Spinal cord (tissue), 10 donors: ENCODE data around the gene STIMATE. TPM values are rescaled to one million over a fixed set of nuclear protein-coding genes. Genes with fewer than 3 reads are reported as not detected.

Experiments
- DNase-seq, 6 donors: peaks; one replicate each; pipeline versions ENCODE4 v3.0.0 to v3.0.0-alpha.2; 2013 to 2015; ENCODE audit warnings: low spot score in 6 of 6, low read depth in 4 of 6
- H3K27ac ChIP-seq: one replicate; pipeline ENCODE4 v1.5.1; 2013; ENCODE audit warnings: low read depth, low read length, control low read depth
- H3K27me3 ChIP-seq: one replicate; pipeline ENCODE4 v1.6.1; 2013; ENCODE audit warnings: low read length; ENCODE audit not compliant: control insufficient read depth, insufficient read depth
- H3K36me3 ChIP-seq: one replicate; pipeline ENCODE4 v1.6.1; 2013; ENCODE audit warnings: low read length; ENCODE audit not compliant: control insufficient read depth, insufficient read depth
- H3K4me1 ChIP-seq: one replicate; pipeline ENCODE4 v1.6.1; 2013; ENCODE audit warnings: low read length; ENCODE audit not compliant: control insufficient read depth, insufficient read depth
- H3K4me3 ChIP-seq: one replicate; pipeline ENCODE4 v1.5.1; 2013; ENCODE audit warnings: low read depth, low read length, control low read depth
- H3K9me3 ChIP-seq: one replicate; pipeline ENCODE4 v1.6.1; 2013; ENCODE audit warnings: low read length; ENCODE audit not compliant: control insufficient read depth, insufficient read depth
- WGBS: methylation state at CpG from one replicate; pipeline ENCODE4 v1.1.5; 2013; ENCODE audit warnings: missing lambda C conversion rate; ENCODE audit not compliant: insufficient coverage; 5-methylcytosine and 5-hydroxymethylcytosine counted together
- polyA plus RNA-seq, 2 donors: library from polyadenylated mRNA; unstranded; fragments of 120-200 nt; gene quantifications; one replicate each; pipeline ENCODE4 v1.2.1, GENCODE V29; 2013; ENCODE audit not compliant: insufficient read length in 2 of 2
- total RNA-seq, 2 donors: library from RNA; depleted of rRNA in 1 of 2; stranded (reverse); fragments of 120-200 nt in 1 of 2; fragments of >200 nt in 1 of 2; gene quantifications; one replicate each; pipeline versions ENCODE4 v1.2.3 to v1.2.4, GENCODE V29; 2013 to 2014
- donor health status: healthy.

The STIMATE gene
- total and polyA plus RNA-seq, 4 donors: 16.3 to 65.6 (median 22.2) TPM

DNA sequence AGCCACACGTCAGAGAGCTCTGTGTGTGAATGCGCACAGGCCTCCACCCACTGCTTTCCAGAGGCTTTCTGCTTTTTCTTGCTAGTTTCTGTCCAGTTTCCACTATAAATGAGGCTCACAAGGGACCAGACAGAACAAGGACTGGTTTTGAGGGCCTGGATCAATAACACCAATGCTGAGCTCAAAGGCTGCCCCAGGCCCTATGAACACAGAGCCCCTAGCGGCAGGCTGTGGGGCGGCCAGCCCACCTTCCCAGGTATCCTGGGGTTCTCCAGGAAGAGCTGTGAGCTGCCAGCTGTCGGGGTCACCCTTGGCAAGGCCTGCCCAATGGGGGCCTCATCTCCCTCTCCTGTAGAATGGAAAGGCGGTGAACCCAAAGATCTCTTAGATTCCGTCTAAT, 104.9 kb downstream of the STIMATE start:
- Histone ChIP-seq H3K27ac (no peak overlapping the region), H3K27me3 (no peaks in the 10 kb centered on the region), H3K4me3 (no peak overlapping the region), H3K9me3 (no peaks in the 10 kb centered on the region), H3K36me3 (no peaks in the 10 kb centered on the region), H3K4me1 (peaks cover 7% of the 10 kb centered on the region)
- 70% methylated on average over 6 of the region's 7 CpGs for WGBS
- no peak for DNase-seq

DNA sequence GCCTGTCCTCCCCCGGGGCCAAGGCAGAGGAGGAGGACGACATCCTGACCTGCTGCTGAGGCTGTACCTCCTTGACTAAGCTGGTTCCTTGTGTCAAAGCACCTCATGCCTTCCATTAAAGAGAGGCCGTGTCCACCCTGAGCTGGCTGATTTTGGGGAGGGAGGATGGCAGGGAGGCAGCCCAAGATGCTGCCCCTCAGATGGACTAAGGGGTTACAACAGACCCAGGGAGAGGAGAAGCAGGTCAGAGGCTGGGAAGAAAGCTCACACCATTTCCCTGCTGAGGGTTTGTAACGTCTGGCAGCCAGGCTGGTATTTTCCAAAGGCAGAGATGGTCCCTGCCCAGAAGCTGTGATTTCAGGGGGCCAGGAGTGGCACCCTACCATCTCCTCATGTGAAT, 105.4 kb downstream of the STIMATE start:
- Histone ChIP-seq H3K27me3 (no peaks in the 10 kb centered on the region), H3K9me3 (no peaks in the 10 kb centered on the region), H3K4me3 (no peak overlapping the region), H3K36me3 (no peaks in the 10 kb centered on the region), H3K27ac (no peak overlapping the region), H3K4me1 (peaks cover 7% of the 10 kb centered on the region)
- 87% methylated on average over 3 of the region's 4 CpGs for WGBS
- DNase-seq: no peak

DNA sequence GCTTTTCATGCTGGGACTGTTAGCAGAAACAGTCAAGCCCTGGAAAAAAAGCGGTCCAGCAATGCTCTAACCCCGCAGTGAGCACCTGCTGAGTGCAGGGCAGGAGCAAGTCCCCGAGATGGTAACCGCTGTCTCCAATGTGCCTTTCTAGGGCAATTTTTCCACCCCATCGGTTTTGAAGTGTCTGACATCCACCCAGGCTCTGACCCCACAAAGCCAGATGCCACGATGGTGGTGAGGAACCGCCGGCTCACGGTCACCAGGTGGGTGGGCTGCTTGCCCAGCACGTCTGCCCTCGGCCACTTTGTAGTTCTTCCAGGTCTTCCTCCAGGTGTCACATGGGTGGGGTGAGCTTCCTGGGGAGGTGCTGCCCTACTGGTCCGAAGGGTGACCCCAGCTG, 106.0 kb downstream of the STIMATE start:
- Histone ChIP-seq H3K36me3 (no peaks in the 10 kb centered on the region), H3K27me3 (no peaks in the 10 kb centered on the region), H3K4me3 (no peak overlapping the region), H3K4me1 (peaks cover 7% of the 10 kb centered on the region), H3K27ac (no peak overlapping the region), H3K9me3 (no peaks in the 10 kb centered on the region)
- no peak for DNase-seq
- WGBS: 54% methylated on average over 12 of the region's 12 CpGs

DNA sequence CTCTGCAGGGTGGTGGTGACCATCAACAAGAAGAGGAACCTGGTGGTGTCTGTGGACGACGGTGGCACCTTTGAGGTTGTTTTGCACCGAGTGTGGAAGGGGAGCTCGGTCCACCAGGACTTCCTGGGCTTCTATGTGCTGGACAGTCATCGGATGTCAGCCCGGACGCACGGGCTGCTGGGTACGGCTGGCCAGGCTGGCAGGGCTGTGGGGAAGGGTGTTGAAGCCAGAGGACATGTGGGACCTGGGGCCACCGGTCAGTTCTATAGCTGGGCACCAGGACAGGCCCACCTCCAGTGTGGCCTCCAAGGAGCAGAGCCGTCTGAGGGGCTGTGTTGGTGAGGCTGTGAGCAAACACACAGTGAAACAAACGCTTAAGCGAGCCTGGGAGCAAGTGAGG, 106.6 kb downstream of the STIMATE start:
- Histone ChIP-seq H3K36me3 (no peaks in the 10 kb centered on the region), H3K9me3 (no peaks in the 10 kb centered on the region), H3K4me1 (peaks cover 7% of the 10 kb centered on the region), H3K4me3 (no peak overlapping the region), H3K27me3 (no peaks in the 10 kb centered on the region), H3K27ac (no peak overlapping the region)
- WGBS: 93% methylated on average over 13 of the region's 13 CpGs
- DNase-seq: no peak

DNA sequence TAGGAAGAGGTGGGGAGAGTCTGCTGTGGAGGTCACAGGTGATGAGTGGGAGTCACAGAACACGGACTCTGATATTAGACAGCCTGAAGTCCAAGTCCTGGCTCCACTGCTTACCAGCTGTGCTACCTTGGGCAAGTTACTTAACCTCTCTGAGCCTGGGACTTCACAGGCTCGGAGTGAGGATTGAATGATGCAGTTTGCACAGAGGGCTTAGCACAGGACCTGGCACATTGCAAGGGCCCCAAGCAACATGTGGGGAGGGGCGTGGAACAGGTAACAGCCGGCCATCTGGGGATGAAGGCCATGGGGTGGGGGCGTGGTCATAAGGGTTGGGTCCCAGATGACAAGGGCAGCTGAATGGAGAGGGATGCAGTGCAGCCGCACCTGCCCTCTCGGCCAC, 107.0 kb downstream of the STIMATE start:
- Histone ChIP-seq H3K27ac (no peak overlapping the region), H3K36me3 (no peaks in the 10 kb centered on the region), H3K9me3 (no peaks in the 10 kb centered on the region), H3K4me3 (no peak overlapping the region), H3K4me1 (peaks cover 7% of the 10 kb centered on the region), H3K27me3 (no peaks in the 10 kb centered on the region)
- 84% methylated on average over 7 of the region's 7 CpGs for whole genome bisulfite sequencing
- DNase-seq: no peak

DNA sequence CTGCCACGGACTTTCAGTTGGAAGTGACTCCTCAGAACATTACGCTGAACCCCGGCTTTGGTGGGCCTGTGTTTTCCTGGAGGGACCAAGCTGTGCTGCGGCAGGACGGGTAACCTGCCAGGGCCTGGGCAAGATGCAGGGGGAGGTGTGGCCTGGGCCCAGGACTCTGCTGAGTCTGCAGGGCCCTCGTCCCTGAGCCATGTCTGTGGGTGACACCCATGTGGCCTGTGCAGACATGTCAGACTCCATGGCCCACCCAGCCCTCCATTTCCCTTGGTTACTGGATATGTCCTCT, 107.7 kb downstream of the STIMATE start:
- WGBS: 85% methylated on average over 6 of the region's 6 CpGs
- Histone ChIP-seq H3K27ac (no peak overlapping the region), H3K4me1 (peaks cover 7% of the 10 kb centered on the region), H3K27me3 (no peaks in the 10 kb centered on the region), H3K4me3 (no peak overlapping the region), H3K36me3 (no peaks in the 10 kb centered on the region), H3K9me3 (no peaks in the 10 kb centered on the region)
- DNase-seq: no peak

DNA sequence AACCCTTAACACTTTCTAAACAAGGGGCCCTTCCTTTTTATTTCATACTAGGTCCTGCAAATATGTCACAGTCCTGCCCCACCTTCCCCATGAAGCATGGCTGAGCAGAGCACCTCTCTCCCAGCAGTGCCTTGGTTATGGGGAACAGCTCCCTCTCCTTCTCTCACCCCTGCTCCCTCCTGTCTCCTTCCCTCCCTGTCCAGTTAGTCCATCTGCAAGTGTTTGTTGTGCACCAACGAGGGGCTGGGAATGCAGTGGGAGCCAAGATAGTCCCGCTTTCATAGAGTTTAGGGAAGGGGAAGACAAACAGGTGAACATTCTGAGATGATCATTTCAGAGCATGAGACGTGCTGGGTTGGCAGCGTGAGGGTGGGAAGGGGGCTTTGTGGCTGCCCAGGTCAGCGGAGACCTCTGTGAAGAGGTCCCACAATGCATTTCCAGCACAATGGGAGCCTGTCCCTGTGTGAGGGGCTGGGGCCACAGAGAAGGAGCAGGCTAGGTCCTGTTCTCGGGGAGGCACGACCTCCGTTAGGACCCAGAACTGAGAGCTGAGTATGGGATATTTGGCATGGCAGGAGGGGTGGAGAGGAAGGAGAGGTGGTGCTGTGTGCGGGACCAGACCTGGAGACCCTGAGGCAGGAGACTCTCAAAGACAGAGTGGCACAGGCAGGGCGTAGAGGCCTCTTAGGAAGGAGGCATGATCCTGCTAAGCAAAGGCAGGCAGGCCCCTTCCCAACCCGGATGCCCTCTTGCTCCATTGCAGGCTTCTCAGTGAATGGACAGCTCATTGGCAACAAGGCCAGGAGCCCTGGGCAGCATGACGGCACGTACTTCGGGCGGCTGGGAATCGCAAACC, 108.2 kb downstream of the STIMATE start:
- 82% methylated on average over 16 of the region's 16 CpGs for WGBS
- DNase-seq: no peak
- Histone ChIP-seq H3K4me3 (no peak overlapping the region), H3K27ac (no peak overlapping the region), H3K27me3 (no peaks in the 10 kb centered on the region), H3K36me3 (no peaks in the 10 kb centered on the region), H3K4me1 (peaks cover 7% of the 10 kb centered on the region), H3K9me3 (no peaks in the 10 kb centered on the region)

DNA sequence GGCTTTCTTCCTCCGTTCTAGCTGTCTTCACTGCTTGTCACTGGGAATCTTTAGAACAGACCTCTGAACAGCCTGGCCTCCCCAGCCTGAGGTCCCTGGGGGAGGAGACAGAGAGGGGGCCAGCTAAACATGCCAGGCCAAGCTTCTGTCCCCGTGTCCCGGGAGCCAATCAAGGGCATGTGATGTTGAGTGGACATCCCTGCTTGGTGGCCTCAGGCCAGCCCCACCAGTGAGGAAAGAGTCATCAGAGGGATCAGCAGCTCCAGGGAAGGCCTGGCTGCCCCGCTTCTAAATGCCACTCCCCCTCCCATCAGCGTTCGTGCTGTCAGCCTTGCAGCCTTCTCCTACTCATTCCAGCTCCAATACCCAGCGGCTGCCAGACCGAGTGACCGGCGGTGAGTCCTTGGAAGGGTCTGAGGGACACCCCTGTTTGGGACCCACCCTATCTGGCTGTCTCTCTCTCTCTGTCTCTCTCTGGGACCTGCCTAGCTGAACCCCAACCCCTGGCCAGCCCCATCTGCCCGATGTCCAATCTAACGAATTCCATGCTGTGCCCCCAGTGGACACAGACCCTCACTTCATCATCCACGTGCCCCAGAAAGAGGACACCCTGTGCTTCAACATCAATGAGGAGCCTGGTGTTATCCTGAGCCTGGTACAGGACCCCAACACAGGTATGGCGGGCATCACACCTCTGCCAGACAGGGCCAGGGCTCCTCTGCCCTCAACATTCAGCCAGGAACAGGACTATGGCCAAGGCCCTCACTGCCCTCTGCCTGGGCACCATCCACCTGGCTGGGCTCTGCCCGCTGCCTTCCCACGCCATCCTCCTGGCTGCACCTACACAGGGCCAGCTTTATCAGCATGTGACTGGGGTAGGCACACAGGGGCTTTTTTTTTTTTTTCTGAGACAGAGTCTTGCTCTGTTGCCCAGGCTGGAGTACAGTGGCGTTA, 109.4 kb downstream of the STIMATE start:
- H3K36me3 ChIP-seq: no peaks in the 10 kb centered on the region
- no peaks in the 10 kb centered on the region for H3K4me1 ChIP-seq

DNA sequence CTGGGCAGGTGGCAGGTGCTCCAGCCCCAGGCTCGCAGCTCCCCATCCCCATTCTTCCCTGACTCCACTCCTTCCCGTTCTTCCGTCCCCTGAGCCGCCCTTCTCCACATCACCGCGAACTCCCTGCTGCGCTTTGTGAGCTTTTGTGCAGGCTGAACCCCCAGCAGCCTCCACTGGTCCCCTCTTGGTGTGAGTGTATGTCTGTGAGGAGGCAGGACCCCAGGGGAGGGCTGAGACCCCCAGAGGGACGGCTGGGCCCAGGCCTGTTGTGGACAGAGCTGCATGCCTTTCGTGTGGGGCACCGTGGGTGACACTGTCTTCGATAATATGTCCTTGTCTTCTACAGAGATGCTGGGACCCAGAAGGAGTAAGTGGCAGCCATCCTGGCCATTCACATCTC, 110.1 kb downstream of the STIMATE start:
- Histone ChIP-seq H3K4me1 (no peaks in the 10 kb centered on the region), H3K4me3 (no peak overlapping the region), H3K36me3 (no peaks in the 10 kb centered on the region), H3K27ac (no peak overlapping the region), H3K9me3 (no peaks in the 10 kb centered on the region), H3K27me3 (no peaks in the 10 kb centered on the region)
- WGBS: 79% methylated on average over 5 of the region's 11 CpGs
- no peak for DNase-seq

More for the DNA sequence above, 109.4 kb downstream of the STIMATE start:
- H3K27me3 ChIP-seq: no peaks in the 10 kb centered on the region
- no peak overlapping the region for H3K4me3 ChIP-seq
- no peak for DNase-seq
- H3K9me3 ChIP-seq: no peaks in the 10 kb centered on the region
- WGBS: 72% methylated on average over 15 of the region's 17 CpGs
- no peak overlapping the region for H3K27ac ChIP-seq
